Chondrocyte (in vitro differentiated cells): Measurements from ENCODE around the gene RREB1. TPM values are rescaled to one million over a fixed set of nuclear protein-coding genes. Genes with fewer than 3 reads are reported as not detected.

Source experiments
- DNase-seq: peaks from one replicate; pipeline ENCODE4 v3.0.0; 2021; ENCODE audit warnings: mixed read lengths, low spot score
- H3K27ac Mint-ChIP-seq: one replicate; pipeline ENCODE4 v1.8.0; 2021; ENCODE audit warnings: mild to moderate bottlenecking, moderate library complexity, mixed read lengths; ENCODE audit not compliant: unreplicated experiment
- H3K27me3 Mint-ChIP-seq: 2 replicates; pipeline ENCODE4 v1.8.0; 2021; ENCODE audit warnings: low read depth, mixed read lengths
- H3K36me3 Mint-ChIP-seq: 2 replicates; pipeline ENCODE4 v1.8.0; 2021; ENCODE audit warnings: low read depth, mixed read lengths
- H3K4me1 Mint-ChIP-seq: 2 replicates; pipeline ENCODE4 v1.8.0; 2021; ENCODE audit warnings: low read depth, mild to moderate bottlenecking, mixed read lengths
- H3K4me3 Mint-ChIP-seq: one replicate; pipeline ENCODE4 v1.8.0; 2021; ENCODE audit warnings: mild to moderate bottlenecking, moderate library complexity, mixed read lengths; ENCODE audit not compliant: unreplicated experiment
- H3K9me3 Mint-ChIP-seq: 2 replicates; pipeline ENCODE4 v1.8.0; 2021; ENCODE audit warnings: low read depth, mixed read lengths
- CTCF ChIP-seq: fragments of 200-600 bp; sonication (generic); IDR thresholded peaks from 2 replicates; pipeline ENCODE4 v1.5.0; 2021; ENCODE audit warnings: antibody characterized with exemption, mild to moderate bottlenecking, moderate library complexity
- total RNA-seq: library from RNA; stranded (reverse); gene quantifications from 3 replicates; pipeline ENCODE4 v1.2.1, GENCODE V29; 2021

RREB1 gene
- total RNA-seq, 1 donor from 2014 or later, result 28.4 TPM

DNA sequence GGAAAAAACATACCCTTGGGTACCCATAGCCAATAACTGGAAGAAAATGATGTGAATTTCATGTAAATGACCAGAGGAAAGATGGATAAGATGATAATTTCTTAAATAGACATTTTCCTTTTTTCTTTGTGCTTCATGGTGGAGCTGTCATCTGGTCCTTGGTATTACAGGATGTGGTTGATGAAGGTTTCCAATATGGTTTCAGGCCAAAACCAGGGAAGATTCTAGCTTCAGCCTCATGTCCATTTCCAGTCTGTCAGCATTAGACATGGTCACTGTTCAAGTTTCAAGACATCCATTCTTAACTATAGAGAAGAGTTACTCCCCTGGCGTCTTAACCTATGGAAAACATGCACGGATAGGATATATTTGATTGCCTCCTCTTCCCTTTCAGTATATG, 141.6 kb downstream of the RREB1 start:
- TF ChIP-seq CTCF, result no peak
- Mint-ChIP-seq H3K9me3 (no peaks in the 10 kb centered on the region), H3K27me3 (no peaks in the 10 kb centered on the region), H3K36me3 (peaks cover 18% of the 10 kb centered on the region), H3K27ac (no peak overlapping the region), H3K4me1 (no peaks in the 10 kb centered on the region), H3K4me3 (no peak overlapping the region)
- DNase-seq, result no peak

DNA sequence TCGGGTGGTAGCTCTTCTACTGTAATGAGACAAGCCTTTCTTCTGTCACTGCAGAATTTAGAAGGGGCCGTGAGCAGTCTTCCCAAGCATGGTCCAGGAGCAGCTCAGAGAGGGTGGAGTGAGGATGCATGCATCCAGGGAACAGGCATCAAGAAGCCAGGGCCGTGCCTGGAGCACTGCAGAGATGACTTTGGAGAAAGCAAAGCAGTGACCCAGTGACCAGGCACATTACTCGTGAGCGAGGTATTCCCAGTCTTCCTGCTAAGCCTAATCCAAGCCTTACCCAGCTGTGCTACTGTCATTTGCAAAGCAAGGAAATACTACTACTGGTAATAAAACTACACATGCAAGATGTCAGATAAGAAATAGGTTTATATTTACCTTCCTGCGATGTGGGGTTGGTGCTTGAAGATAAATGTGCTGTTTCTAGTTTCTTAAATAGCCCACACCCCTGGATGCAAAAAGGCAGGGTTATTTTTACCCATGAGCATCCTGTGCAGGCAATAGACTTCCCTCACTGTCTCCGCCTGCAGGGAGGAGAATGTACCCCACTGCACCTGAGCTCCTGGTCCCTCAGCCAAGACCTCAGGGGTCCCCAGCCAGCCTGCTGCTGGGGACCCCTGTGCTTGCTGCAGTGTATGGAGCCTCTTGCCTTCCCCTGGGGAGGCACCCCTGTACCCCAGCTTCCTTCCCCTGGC, 142.3 kb downstream of the RREB1 start:
- no peak for DNase-seq
- Mint-ChIP-seq H3K4me3 (no peak overlapping the region), H3K9me3 (no peaks in the 10 kb centered on the region), H3K36me3 (peaks cover 18% of the 10 kb centered on the region), H3K27me3 (no peaks in the 10 kb centered on the region), H3K27ac (peak overlapping the region; percentile 41), H3K4me1 (no peaks in the 10 kb centered on the region)
- no peak for TF ChIP-seq CTCF

- H3K27me3 Mint-ChIP-seq, result no peaks in the 10 kb centered on the region
- peaks cover 4% of the 10 kb centered on the region for H3K9me3 Mint-ChIP-seq
- no peak for TF ChIP-seq CTCF
- no peak for DNase-seq
- peaks cover 16% of the 10 kb centered on the region for H3K36me3 Mint-ChIP-seq
- H3K4me3 Mint-ChIP-seq, result no peak overlapping the region
- no peak overlapping the region for H3K27ac Mint-ChIP-seq
- no peaks in the 10 kb centered on the region for H3K4me1 Mint-ChIP-seq
Observed at GRCh38 chr6:7250812-7251211, 143.1 kb downstream of the RREB1 start.

- Mint-ChIP-seq H3K27me3 (no peaks in the 10 kb centered on the region), H3K4me3 (no peak overlapping the region), H3K9me3 (peaks cover 5% of the 10 kb centered on the region), H3K4me1 (no peaks in the 10 kb centered on the region), H3K36me3 (peaks cover 13% of the 10 kb centered on the region), H3K27ac (no peak overlapping the region)
- DNase-seq, result no peak
- no peak for TF ChIP-seq CTCF
Observed at GRCh38 chr6:7251646-7252260, 144.0 kb downstream of the RREB1 start.

DNA sequence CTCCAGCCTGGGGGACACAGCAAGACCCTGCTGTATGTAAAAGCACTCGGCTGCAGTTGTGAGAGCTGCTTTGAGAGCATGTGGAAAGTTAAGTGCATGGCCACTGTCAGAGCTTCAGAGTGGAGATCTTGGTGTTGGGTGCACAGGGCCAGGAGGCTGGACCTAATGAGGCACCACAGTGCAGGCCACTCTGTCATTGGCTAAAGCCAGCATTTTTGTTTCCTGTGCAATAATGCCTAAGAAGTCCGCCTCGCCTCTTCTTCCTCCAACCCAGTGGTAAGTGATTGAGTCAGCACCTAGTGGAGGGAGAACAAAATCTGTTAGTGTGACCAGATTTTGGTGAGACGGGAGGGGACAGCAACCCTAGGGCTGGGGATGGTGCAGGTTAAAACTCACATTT, 144.6 kb downstream of the RREB1 start:
- H3K4me3 Mint-ChIP-seq, result no peak overlapping the region
- H3K27me3 Mint-ChIP-seq, result no peaks in the 10 kb centered on the region
- no peak overlapping the region for H3K27ac Mint-ChIP-seq
- no peak for DNase-seq
- peaks cover 5% of the 10 kb centered on the region for H3K9me3 Mint-ChIP-seq
- no peaks in the 10 kb centered on the region for H3K4me1 Mint-ChIP-seq
- H3K36me3 Mint-ChIP-seq, result peaks cover 13% of the 10 kb centered on the region
- no peak for TF ChIP-seq CTCF
